ENCODE results near the gene PDE1A.
"Not testable (repeated sequence)": the region's sequence is repeated elsewhere in the genome, so short reads cannot be mapped to it uniquely, and the experiment has no call there.

The PDE1A gene

GRCh38 chr2:182410120-182410519, 16.7 kb downstream of the PDE1A start:
- no peak for DNase-seq (ENCODE audit: low read depth in 2 of 2)

- DNase-seq (ENCODE audit: low read depth in 2 of 2) = no peak
Observed at GRCh38 chr2:182406221-182406620, 20.6 kb downstream of the PDE1A start.

GRCh38 chr2:182404975-182405561, 21.8 kb downstream of the PDE1A start:
- DNase-seq (ENCODE audit: low read depth in 2 of 2) = no peak

GRCh38 chr2:182404092-182404491, 22.7 kb downstream of the PDE1A start:
- DNase-seq (ENCODE audit: low read depth in 2 of 2) = no peak

GRCh38 chr2:182393270-182393760, 33.5 kb downstream of the PDE1A start:
- DNase-seq (ENCODE audit: low read depth in 2 of 2) = no peak

GRCh38 chr2:182391443-182391842, 35.4 kb downstream of the PDE1A start:
- no peak for DNase-seq (ENCODE audit: low read depth in 2 of 2)

GRCh38 chr2:182386267-182386880, 40.5 kb downstream of the PDE1A start:
- not testable (repeated sequence) for DNase-seq (ENCODE audit: low read depth in 2 of 2)

- no peak for DNase-seq (ENCODE audit: low read depth in 2 of 2)
Observed at GRCh38 chr2:182384860-182385259, 42.0 kb downstream of the PDE1A start.

- no peak for DNase-seq (ENCODE audit: low read depth in 2 of 2)
Observed at GRCh38 chr2:182381225-182381624, 45.6 kb downstream of the PDE1A start.

GRCh38 chr2:182379241-182379640, 47.6 kb downstream of the PDE1A start:
- no peak for DNase-seq (ENCODE audit: low read depth in 2 of 2)

GRCh38 chr2:182378759-182379158, 48.1 kb downstream of the PDE1A start:
- no peak for DNase-seq (ENCODE audit: low read depth in 2 of 2)

- DNase-seq (ENCODE audit: low read depth in 2 of 2) = no peak
Observed at GRCh38 chr2:182377467-182377866, 49.4 kb downstream of the PDE1A start.

GRCh38 chr2:182375862-182376261, 51.0 kb downstream of the PDE1A start:
- no peak for DNase-seq (ENCODE audit: low read depth in 2 of 2)

- DNase-seq (ENCODE audit: low read depth in 2 of 2) = no peak
Observed at GRCh38 chr2:182372661-182373060, 54.2 kb downstream of the PDE1A start.

GRCh38 chr2:182368996-182369395, 57.8 kb downstream of the PDE1A start:
- DNase-seq (ENCODE audit: low read depth in 2 of 2) = no peak

GRCh38 chr2:182368446-182368845, 58.4 kb downstream of the PDE1A start:
- no peak for DNase-seq (ENCODE audit: low read depth in 2 of 2)

- DNase-seq (ENCODE audit: low read depth in 2 of 2) = no peak
Observed at GRCh38 chr2:182367401-182367800, 59.4 kb downstream of the PDE1A start.

- DNase-seq (ENCODE audit: low read depth in 2 of 2) = no peak
Observed at GRCh38 chr2:182366628-182367027, 60.2 kb downstream of the PDE1A start.

GRCh38 chr2:182365855-182366254, 61.0 kb downstream of the PDE1A start:
- no peak for DNase-seq (ENCODE audit: low read depth in 2 of 2)

- DNase-seq (ENCODE audit: low read depth in 2 of 2) = no peak
Observed at GRCh38 chr2:182361477-182361876, 65.4 kb downstream of the PDE1A start.

GRCh38 chr2:182360663-182361260, 66.1 kb downstream of the PDE1A start:
- no peak for DNase-seq (ENCODE audit: low read depth in 2 of 2)

- no peak for DNase-seq (ENCODE audit: low read depth in 2 of 2)
Observed at GRCh38 chr2:182359990-182360662, 66.7 kb downstream of the PDE1A start.

All from stimulated activated CD4-positive, alpha-beta T cell treated with anti-CD3 and anti-CD28 coated beads, Interleukin-1b, Interleukin-23, amount 100 ng/mL, for 1 hour (primary cell).